Spinal cord (tissue), 10 donors: ENCODE data around the gene PLCH1. TPM values are rescaled to one million over a fixed set of nuclear protein-coding genes. Genes with fewer than 3 reads are reported as not detected.

Experiments
- DNase-seq, 6 donors: peaks; one replicate each; pipeline versions ENCODE4 v3.0.0 to v3.0.0-alpha.2; 2013 to 2015; ENCODE audit warnings: low spot score in 6 of 6, low read depth in 4 of 6
- H3K27ac ChIP-seq: one replicate; pipeline ENCODE4 v1.5.1; 2013; ENCODE audit warnings: low read depth, low read length, control low read depth
- H3K27me3 ChIP-seq: one replicate; pipeline ENCODE4 v1.6.1; 2013; ENCODE audit warnings: low read length; ENCODE audit not compliant: control insufficient read depth, insufficient read depth
- H3K36me3 ChIP-seq: one replicate; pipeline ENCODE4 v1.6.1; 2013; ENCODE audit warnings: low read length; ENCODE audit not compliant: control insufficient read depth, insufficient read depth
- H3K4me1 ChIP-seq: one replicate; pipeline ENCODE4 v1.6.1; 2013; ENCODE audit warnings: low read length; ENCODE audit not compliant: control insufficient read depth, insufficient read depth
- H3K4me3 ChIP-seq: one replicate; pipeline ENCODE4 v1.5.1; 2013; ENCODE audit warnings: low read depth, low read length, control low read depth
- H3K9me3 ChIP-seq: one replicate; pipeline ENCODE4 v1.6.1; 2013; ENCODE audit warnings: low read length; ENCODE audit not compliant: control insufficient read depth, insufficient read depth
- WGBS: methylation state at CpG from one replicate; pipeline ENCODE4 v1.1.5; 2013; ENCODE audit warnings: missing lambda C conversion rate; ENCODE audit not compliant: insufficient coverage; 5-methylcytosine and 5-hydroxymethylcytosine counted together
- polyA plus RNA-seq, 2 donors: library from polyadenylated mRNA; unstranded; fragments of 120-200 nt; gene quantifications; one replicate each; pipeline ENCODE4 v1.2.1, GENCODE V29; 2013; ENCODE audit not compliant: insufficient read length in 2 of 2
- total RNA-seq, 2 donors: library from RNA; depleted of rRNA in 1 of 2; stranded (reverse); fragments of 120-200 nt in 1 of 2; fragments of >200 nt in 1 of 2; gene quantifications; one replicate each; pipeline versions ENCODE4 v1.2.3 to v1.2.4, GENCODE V29; 2013 to 2014
- donor health status: healthy.

The PLCH1 gene
- total and polyA plus RNA-seq, 4 donors = 10.2 to 20.6 (median 12.9) TPM

GRCh38 chr3:155512867-155513261 is 232.0 kb downstream of the PLCH1 start:
- Histone ChIP-seq H3K9me3 (no peaks in the 10 kb centered on the region), H3K4me1 (no peaks in the 10 kb centered on the region), H3K27me3 (no peaks in the 10 kb centered on the region), H3K27ac (no peak overlapping the region), H3K36me3 (no peaks in the 10 kb centered on the region), H3K4me3 (no peak overlapping the region)
- no peak for DNase-seq
- WGBS = 96% methylated on average over 4 of the region's 5 CpGs

GRCh38 chr3:155512175-155512866 is 232.6 kb downstream of the PLCH1 start:
- DNase-seq = no peak
- Histone ChIP-seq H3K4me3 (no peak overlapping the region), H3K36me3 (no peaks in the 10 kb centered on the region), H3K4me1 (no peaks in the 10 kb centered on the region), H3K27me3 (no peaks in the 10 kb centered on the region), H3K27ac (no peak overlapping the region), H3K9me3 (no peaks in the 10 kb centered on the region)
- 98% methylated on average over 5 of the region's 8 CpGs for WGBS

GRCh38 chr3:155504682-155505081 is 240.2 kb downstream of the PLCH1 start:
- peak in 2 of 6 donors; percentile 14 to 21 for DNase-seq
- H3K4me3 ChIP-seq = no peak overlapping the region
- H3K36me3 ChIP-seq = no peaks in the 10 kb centered on the region
- 62% methylated on average over 1 of the region's 1 CpG for WGBS
- H3K4me1 ChIP-seq = no peaks in the 10 kb centered on the region
- H3K9me3 ChIP-seq = no peaks in the 10 kb centered on the region
- no peaks in the 10 kb centered on the region for H3K27me3 ChIP-seq
- no peak overlapping the region for H3K27ac ChIP-seq

- no CpG with 5 or more reads among the region's 5 CpGs for WGBS
- no peak for DNase-seq
- no peak overlapping the region for H3K4me3 ChIP-seq
- no peaks in the 10 kb centered on the region for H3K9me3 ChIP-seq
- no peaks in the 10 kb centered on the region for H3K36me3 ChIP-seq
- H3K27me3 ChIP-seq = no peaks in the 10 kb centered on the region
- H3K27ac ChIP-seq = no peak overlapping the region
- no peaks in the 10 kb centered on the region for H3K4me1 ChIP-seq
Observed at GRCh38 chr3:155502630-155503029, 242.2 kb downstream of the PLCH1 start.

GRCh38 chr3:155500194-155500818 is 244.6 kb downstream of the PLCH1 start:
- H3K4me1 ChIP-seq = no peaks in the 10 kb centered on the region
- H3K9me3 ChIP-seq = no peaks in the 10 kb centered on the region
- H3K27ac ChIP-seq = no peak overlapping the region
- no peak overlapping the region for H3K4me3 ChIP-seq
- no peaks in the 10 kb centered on the region for H3K36me3 ChIP-seq
- H3K27me3 ChIP-seq = no peaks in the 10 kb centered on the region
- DNase-seq = peak in 4 of 6 donors; percentile 23 to 69 (median 52)
- 50% methylated on average over 1 of the region's 4 CpGs for WGBS

- WGBS = 67% methylated on average over 3 of the region's 5 CpGs
- DNase-seq = peak in 1 of 6 donors; percentile 13
Observed at GRCh38 chr3:155497930-155498647, 246.8 kb downstream of the PLCH1 start.

GRCh38 chr3:155496206-155496605 is 248.7 kb downstream of the PLCH1 start:
- Histone ChIP-seq H3K27me3 (no peaks in the 10 kb centered on the region), H3K36me3 (no peaks in the 10 kb centered on the region), H3K4me1 (no peaks in the 10 kb centered on the region), H3K9me3 (no peaks in the 10 kb centered on the region), H3K27ac (no peak overlapping the region), H3K4me3 (no peak overlapping the region)
- no peak for DNase-seq

More at GRCh38 chr3:155497930-155498647, 246.8 kb downstream of the PLCH1 start:
- Histone ChIP-seq H3K27me3 (no peaks in the 10 kb centered on the region), H3K4me1 (no peaks in the 10 kb centered on the region), H3K27ac (no peak overlapping the region), H3K9me3 (no peaks in the 10 kb centered on the region), H3K4me3 (no peak overlapping the region), H3K36me3 (no peaks in the 10 kb centered on the region)

GRCh38 chr3:155495387-155495786 is 249.5 kb downstream of the PLCH1 start:
- no CpG with 5 or more reads among the region's 4 CpGs for WGBS
- Histone ChIP-seq H3K27me3 (no peaks in the 10 kb centered on the region), H3K36me3 (no peaks in the 10 kb centered on the region), H3K9me3 (no peaks in the 10 kb centered on the region), H3K4me1 (no peaks in the 10 kb centered on the region), H3K27ac (no peak overlapping the region), H3K4me3 (no peak overlapping the region)
- no peak for DNase-seq

GRCh38 chr3:155494332-155494731 is 250.5 kb downstream of the PLCH1 start:
- no peaks in the 10 kb centered on the region for H3K4me1 ChIP-seq
- H3K27me3 ChIP-seq = no peaks in the 10 kb centered on the region
- no peak overlapping the region for H3K4me3 ChIP-seq
- 83% methylated on average over 3 of the region's 5 CpGs for WGBS
- H3K27ac ChIP-seq = no peak overlapping the region
- DNase-seq = no peak
- H3K9me3 ChIP-seq = no peaks in the 10 kb centered on the region
- no peaks in the 10 kb centered on the region for H3K36me3 ChIP-seq
